GM21423 (cell line): ENCODE results near the gene MAGEF1.

ENCODE experiments used
- ATAC-seq: cut with Tn5 transposase; IDR thresholded peaks from one replicate; pipeline ENCODE4 v1.9.1; 2021; ENCODE audit warnings: mild to moderate bottlenecking, moderate library complexity; ENCODE audit not compliant: unreplicated experiment

The MAGEF1 gene

DNA sequence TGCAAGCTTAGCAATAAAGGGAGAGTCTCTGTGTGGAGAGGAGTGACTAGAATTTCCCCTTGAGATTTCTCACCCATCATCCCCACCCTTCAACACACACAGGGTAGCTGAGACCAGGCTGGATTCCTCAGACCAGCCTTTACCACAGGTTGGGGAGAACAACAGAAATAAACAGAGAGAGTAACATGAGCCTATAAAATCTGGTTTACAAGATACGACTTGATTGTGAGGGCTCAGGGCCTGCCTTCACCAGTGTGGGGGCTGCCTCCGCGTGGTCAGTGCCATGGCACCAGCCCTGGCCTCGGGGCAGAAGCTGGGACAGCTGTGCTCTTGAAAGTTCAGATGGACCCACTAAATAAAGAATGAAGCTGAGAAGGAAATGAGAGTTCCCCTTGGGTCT lies 14.6 kb upstream of the MAGEF1 start:
- ATAC-seq: no peak

- ATAC-seq: no peak
These were observed 13.4 kb upstream of the MAGEF1 start for GRCh38 chr3:184725176-184725719.

GRCh38 chr3:184724699-184725098 lies 12.8 kb upstream of the MAGEF1 start:
- ATAC-seq: no peak

DNA sequence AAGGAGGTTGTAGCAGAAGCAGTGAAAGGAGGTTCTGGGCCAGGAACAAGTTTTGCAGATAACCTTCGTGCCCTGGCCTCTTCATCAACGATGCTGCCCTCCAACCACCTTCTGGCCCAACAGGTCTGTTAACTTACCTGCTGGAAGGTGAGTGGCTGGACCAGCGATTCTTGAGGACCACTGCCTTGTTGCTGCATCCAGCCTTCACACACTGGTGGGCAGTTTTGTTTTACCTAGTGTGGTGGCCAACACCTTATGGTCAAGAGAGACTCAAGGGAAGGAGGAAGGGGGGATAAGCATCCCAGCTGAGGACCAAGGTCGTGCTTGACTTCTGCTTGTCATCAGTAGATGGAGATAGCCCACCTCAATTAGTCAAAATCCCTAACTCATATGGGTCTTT lies 7.8 kb upstream of the MAGEF1 start:
- no peak for ATAC-seq

DNA sequence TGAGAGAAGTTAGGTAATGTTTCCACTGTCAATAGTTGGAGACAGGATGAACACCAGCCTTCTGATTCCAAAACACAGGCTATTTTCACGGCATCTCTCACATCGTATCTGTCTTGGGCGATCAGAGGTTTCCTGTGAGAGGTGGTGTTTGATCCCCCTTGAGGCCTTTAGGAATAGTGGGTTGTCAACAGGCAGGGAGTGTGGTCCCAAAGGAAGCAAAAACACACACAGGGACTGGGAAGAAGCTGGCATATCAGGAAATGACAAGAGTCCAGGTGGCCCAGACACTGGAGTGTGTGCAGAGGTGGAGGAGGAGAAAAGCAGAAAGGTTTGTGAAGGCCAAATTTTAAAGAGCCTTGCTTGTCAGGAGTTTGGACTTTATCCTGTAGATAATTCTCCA lies 6.6 kb upstream of the MAGEF1 start:
- no peak for ATAC-seq

DNA sequence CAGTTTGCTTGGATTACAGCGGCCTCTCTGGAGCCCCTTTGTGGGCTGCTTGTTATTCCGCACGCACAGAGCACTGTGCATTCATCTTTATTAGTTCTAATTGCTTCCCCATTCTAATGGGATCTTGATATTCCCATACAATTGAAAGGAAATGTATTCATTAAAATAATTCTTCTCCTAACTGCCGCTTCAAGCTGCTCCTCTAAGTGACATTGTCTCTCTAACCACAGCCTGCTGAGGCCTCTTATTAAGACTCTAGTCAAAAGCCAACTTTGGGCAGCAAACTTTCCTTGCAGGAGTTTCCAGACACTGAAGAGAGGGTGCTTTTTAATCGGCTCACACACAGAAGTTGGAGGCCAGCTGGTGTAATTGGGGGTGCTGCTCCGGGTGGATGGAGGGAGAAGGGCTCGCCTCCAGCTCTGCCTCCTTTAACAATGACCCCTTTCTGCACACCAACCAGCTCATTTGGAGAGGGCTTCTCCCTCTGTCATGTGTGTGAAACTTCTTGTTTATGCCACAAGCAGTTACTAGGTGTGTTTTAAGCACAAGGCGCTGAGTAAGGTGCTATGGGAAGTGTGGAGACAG lies 5.6 kb upstream of the MAGEF1 start:
- ATAC-seq: no peak

- ATAC-seq: no peak
These were observed 4.9 kb upstream of the MAGEF1 start for GRCh38 chr3:184716622-184717398.

GRCh38 chr3:184715943-184716621 lies 4.2 kb upstream of the MAGEF1 start:
- no peak for ATAC-seq

- ATAC-seq: no peak
These were observed 1.7 kb upstream of the MAGEF1 start for GRCh38 chr3:184713521-184713920.

GRCh38 chr3:184713040-184713355 lies 1.1 kb upstream of the MAGEF1 start:
- ATAC-seq: no peak

GRCh38 chr3:184712248-184713039 lies 580 bp upstream of the MAGEF1 start:
- peak; percentile 16 for ATAC-seq

DNA sequence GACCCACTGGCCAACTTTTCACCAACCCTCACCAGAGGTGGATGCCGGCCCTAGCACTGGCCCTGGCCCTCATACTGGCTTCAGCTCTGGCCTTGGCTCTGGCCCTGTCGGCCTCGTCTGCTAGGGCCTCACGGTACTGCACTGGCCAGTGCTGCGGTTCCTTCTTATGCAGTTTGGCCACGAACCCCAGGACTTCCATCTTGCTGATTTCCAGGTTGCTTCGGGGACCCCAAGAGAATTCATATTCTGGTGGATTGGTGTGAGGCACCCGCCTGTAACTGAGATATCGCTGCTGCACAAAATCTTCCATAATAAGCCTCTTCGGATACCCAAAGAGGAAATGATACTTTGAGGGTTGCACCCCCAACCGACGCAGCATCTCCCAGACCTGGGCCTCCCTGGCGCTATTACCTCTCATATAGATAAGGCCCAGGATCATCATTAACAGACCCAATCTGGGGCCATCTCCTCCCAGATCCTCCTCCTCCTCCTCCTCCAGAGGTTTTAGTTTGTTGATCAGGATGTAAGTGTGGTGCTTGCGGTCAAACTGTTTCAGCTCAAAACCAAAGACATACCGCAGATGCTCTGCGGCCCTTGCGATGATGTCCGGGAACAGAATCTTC lies 883 bp downstream of the MAGEF1 start:
- ATAC-seq: peak; percentile 56

GRCh38 chr3:184703657-184704056 lies 8.2 kb downstream of the MAGEF1 start:
- ATAC-seq: no peak

- no peak for ATAC-seq
These were observed 11.1 kb downstream of the MAGEF1 start for GRCh38 chr3:184700759-184701158.

- no peak for ATAC-seq
These were observed 14.0 kb downstream of the MAGEF1 start for GRCh38 chr3:184697845-184698244.

DNA sequence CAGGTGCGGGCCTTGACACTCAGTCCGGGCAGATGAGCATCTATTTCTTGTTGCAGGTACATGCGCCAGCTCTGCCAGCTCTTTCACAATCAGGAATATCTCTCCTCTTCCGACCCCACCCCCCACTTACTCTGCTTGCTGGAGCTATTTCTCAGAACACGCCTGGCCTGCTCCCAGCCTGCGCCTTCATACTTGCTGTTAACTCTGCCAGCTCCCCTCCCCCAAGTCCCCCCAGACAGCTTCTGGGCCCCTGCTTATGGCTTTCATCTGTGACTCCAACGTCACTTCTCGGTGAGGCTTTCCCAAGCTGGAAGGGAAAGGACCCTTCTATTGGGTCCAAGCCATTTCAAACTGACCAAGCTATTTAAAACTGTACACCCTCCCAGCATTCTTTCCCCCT lies 15.2 kb downstream of the MAGEF1 start:
- no peak for ATAC-seq

DNA sequence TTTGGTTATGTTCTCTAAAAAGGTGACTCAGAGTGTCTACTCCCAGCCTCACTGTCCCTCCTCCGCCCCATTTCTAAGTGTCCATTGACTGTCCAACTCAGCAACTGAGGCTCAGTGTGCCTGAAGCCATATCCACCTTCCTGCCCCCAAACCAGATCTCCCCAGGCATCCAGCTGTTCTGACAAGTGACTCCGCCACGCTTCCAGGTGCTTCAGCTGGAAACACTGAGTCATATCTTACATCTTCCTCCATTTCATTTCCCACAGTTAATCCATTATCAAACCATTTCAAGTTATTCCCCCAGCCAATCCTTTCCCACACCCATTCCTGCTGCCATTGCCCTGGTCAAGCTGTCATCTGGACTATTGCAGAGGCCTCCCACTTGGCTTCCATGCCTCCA lies 17.1 kb downstream of the MAGEF1 start:
- ATAC-seq: no peak

DNA sequence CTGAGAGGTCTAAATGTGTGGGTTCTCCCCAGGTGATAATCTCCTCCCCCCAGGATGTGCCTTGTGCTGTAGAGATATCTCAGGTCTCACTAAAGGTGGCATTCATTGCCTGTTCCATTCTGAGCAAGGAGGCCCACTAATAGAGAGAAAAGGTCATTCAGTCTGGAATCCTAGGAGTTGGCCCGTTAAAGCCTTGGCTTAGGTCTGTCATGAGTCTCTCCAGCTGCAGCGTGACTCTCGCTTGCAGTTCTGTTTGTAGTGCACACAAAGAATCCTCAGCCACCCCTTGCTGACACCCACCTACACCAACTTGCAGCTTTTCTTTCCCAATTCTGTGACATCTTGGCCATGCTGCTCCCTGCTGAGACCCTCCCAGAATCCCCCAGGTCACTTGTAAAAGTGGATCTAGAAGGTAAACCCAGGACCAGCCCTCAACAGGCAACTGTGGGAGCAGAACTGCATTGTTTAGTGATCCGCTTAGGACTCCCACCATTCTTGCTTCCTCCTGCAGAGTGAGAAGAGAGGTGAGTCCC lies 17.7 kb downstream of the MAGEF1 start:
- no peak for ATAC-seq

DNA sequence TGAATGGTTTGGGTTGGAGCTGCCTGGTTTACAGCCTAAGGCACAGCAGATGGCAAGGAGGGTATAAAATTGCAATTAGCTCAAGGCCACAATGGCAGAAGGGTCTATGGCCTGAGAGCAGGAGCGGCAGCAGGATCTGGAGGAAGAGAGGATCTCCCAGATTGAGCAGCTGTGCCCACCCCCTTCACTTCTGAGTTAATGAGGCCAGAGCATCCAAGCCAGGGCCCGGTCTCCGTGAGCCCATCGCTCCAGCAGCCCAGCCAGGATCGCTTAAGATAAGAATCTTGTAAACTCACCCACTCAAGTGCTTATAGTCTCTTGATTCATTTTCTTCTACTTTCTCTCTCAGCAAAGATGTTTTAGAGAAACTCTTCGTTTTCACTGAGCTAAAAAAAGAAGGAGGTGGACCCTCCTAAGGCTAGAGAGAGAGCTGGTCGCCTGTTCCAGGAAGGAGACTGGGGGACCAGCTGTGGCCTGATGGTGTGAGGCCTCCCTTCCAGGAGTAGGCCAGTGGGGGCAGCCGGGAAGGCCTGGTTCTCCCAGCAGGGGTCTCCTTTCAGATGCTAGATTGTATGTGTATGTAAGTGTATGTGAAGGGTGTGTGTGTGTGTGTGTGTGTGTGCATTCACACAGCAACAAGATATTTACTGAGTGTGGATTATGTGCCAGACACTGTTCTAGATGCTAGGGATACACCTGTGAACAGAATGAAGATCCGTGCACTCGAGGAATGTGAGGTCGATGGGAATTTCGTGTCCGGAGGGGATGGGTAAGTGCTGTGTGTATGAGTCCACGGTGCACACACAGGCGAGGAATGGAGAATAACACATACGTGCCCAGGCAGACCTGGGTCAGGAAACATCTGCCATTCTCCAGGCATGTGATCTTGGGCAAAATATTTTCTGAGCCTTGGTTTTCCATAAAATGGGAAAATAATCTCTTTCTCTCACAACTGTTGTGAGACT lies 18.6 kb downstream of the MAGEF1 start:
- ATAC-seq: no peak
